SK-N-SH treated with all-trans-retinoic acid at 6 μM for 48 hours (cell line): ENCODE data around the gene TAMM41.

Experiments
- ATAC-seq: fragments of 200-7000 bp; cut with Tn5 transposase; 3 replicates; pipeline ENCODE4 v1.9.1; 2020; ENCODE audit warnings: mild to moderate bottlenecking, moderate library complexity
- ARNTL ChIP-seq: fragments of 450-650 bp; formaldehyde crosslinking; IDR thresholded peaks from 2 replicates; pipeline ENCODE4 v1.5.0; 2020; ENCODE audit warnings: low read depth, mild to moderate bottlenecking, moderate library complexity, borderline replicate concordance
- BACH2 ChIP-seq: fragments of 250-450 bp; sonication (Bioruptor Pico); IDR thresholded peaks from 2 replicates; pipeline ENCODE4 v1.9.0; 2021; ENCODE audit warnings: mild to moderate bottlenecking, borderline replicate concordance
- CREB5 ChIP-seq: fragments of 250-450 bp; sonication (Bioruptor Pico); IDR thresholded peaks from 2 replicates; pipeline ENCODE4 v1.5.1; 2020; ENCODE audit warnings: low read depth, mild to moderate bottlenecking, moderate library complexity
- CSDC2 ChIP-seq: fragments of 250-450 bp; sonication (Bioruptor Pico); IDR thresholded peaks from 2 replicates; pipeline ENCODE4 v1.5.0; 2020; ENCODE audit warnings: mild to moderate bottlenecking, moderate library complexity
- ESRRG ChIP-seq: fragments of 250-450 bp; sonication (Bioruptor Pico); IDR thresholded peaks from 2 replicates; pipeline ENCODE4 v1.6.1; 2021; ENCODE audit warnings: mild to moderate bottlenecking
- GLIS3 ChIP-seq: fragments of 250-450 bp; sonication (Bioruptor Pico); IDR thresholded peaks from 2 replicates; pipeline ENCODE4 v1.5.0; 2020; ENCODE audit warnings: mild to moderate bottlenecking, moderate library complexity
- ISL1 ChIP-seq: fragments of 250-450 bp; sonication (Bioruptor Pico); IDR thresholded peaks from 2 replicates; pipeline ENCODE4 v2.1.2; 2022; ENCODE audit warnings: mild to moderate bottlenecking, moderate library complexity
- OSR1 ChIP-seq: fragments of 250-450 bp; sonication (Bioruptor Pico); IDR thresholded peaks from 2 replicates; pipeline ENCODE4 v1.8.0; 2022; ENCODE audit warnings: moderate library complexity, mild to moderate bottlenecking, inconsistent platforms
- POU6F1 ChIP-seq: fragments of 250-450 bp; sonication (Bioruptor Pico); IDR thresholded peaks from 2 replicates; pipeline ENCODE4 v1.8.0; 2021; ENCODE audit warnings: low read depth, mild to moderate bottlenecking, moderate library complexity, borderline replicate concordance
- PPARA ChIP-seq: fragments of 250-450 bp; sonication (Bioruptor Pico); IDR thresholded peaks from 2 replicates; pipeline ENCODE4 v1.5.0; 2020; ENCODE audit warnings: mild to moderate bottlenecking, borderline replicate concordance
- RARB ChIP-seq: fragments of 250-450 bp; sonication (Bioruptor Pico); IDR thresholded peaks from 2 replicates; pipeline ENCODE4 v1.8.0; 2021; ENCODE audit warnings: mild to moderate bottlenecking, moderate library complexity
- SNAI2 ChIP-seq: fragments of 250-450 bp; sonication (Bioruptor Pico); IDR thresholded peaks from 2 replicates; pipeline ENCODE4 v1.5.0; 2020; ENCODE audit warnings: mild to moderate bottlenecking, moderate library complexity
- TCF4 ChIP-seq: fragments of 250-450 bp; sonication (Bioruptor Pico); IDR thresholded peaks from 2 replicates; pipeline ENCODE4 v1.8.0; 2021; ENCODE audit warnings: mild to moderate bottlenecking, moderate library complexity, borderline replicate concordance
- TOX ChIP-seq: fragments of 250-450 bp; sonication (Bioruptor Pico); IDR thresholded peaks from 2 replicates; pipeline ENCODE4 v1.8.0; 2021; ENCODE audit warnings: mild to moderate bottlenecking, moderate library complexity, borderline replicate concordance
- ZC3H10 ChIP-seq: fragments of 250-450 bp; sonication (Bioruptor Pico); IDR thresholded peaks from 2 replicates; pipeline ENCODE4 v1.5.1; 2021; ENCODE audit warnings: mild to moderate bottlenecking, moderate library complexity
- ZFP3 ChIP-seq: fragments of 250-450 bp; sonication (Bioruptor Pico); IDR thresholded peaks from 2 replicates; pipeline ENCODE4 v1.5.0; 2020; ENCODE audit warnings: mild to moderate bottlenecking, moderate library complexity
- ZFP30 ChIP-seq: fragments of 450-650 bp; formaldehyde crosslinking; IDR thresholded peaks from 2 replicates; pipeline ENCODE4 v1.5.0; 2022; ENCODE audit warnings: mild to moderate bottlenecking, moderate library complexity
- ZNF565 ChIP-seq: fragments of 450-650 bp; formaldehyde crosslinking; conservative IDR thresholded peaks from 2 replicates; pipeline ENCODE4 v1.5.0; 2020; ENCODE audit warnings: low read depth, mild to moderate bottlenecking, moderate library complexity
- ZNF70 ChIP-seq: fragments of 450-650 bp; formaldehyde crosslinking; IDR thresholded peaks from 2 replicates; pipeline ENCODE4 v1.5.0; 2020; ENCODE audit warnings: mild to moderate bottlenecking, moderate library complexity
- ZNF8 ChIP-seq: fragments of 450-650 bp; formaldehyde crosslinking; IDR thresholded peaks from 2 replicates; pipeline ENCODE4 v1.5.0; 2020; ENCODE audit warnings: mild to moderate bottlenecking, moderate library complexity
- TF ChIP-seq, protein P1 (sequence below): fragments of 250-450 bp; sonication (Bioruptor Pico); IDR thresholded peaks from 2 replicates; pipeline ENCODE4 v1.5.1; 2021; ENCODE audit warnings: mild to moderate bottlenecking, moderate library complexity
- TF ChIP-seq, protein P2 (sequence below): fragments of 250-450 bp; sonication (Bioruptor Pico); IDR thresholded peaks from 2 replicates; pipeline ENCODE4 v1.8.0; 2020; ENCODE audit warnings: mild to moderate bottlenecking, moderate library complexity, borderline replicate concordance
- TF ChIP-seq, protein P3 (sequence below): fragments of 250-450 bp; sonication (Bioruptor Pico); IDR thresholded peaks from 2 replicates; pipeline ENCODE4 v1.5.0; 2020; ENCODE audit warnings: mild to moderate bottlenecking, moderate library complexity

TAMM41 gene

DNA sequence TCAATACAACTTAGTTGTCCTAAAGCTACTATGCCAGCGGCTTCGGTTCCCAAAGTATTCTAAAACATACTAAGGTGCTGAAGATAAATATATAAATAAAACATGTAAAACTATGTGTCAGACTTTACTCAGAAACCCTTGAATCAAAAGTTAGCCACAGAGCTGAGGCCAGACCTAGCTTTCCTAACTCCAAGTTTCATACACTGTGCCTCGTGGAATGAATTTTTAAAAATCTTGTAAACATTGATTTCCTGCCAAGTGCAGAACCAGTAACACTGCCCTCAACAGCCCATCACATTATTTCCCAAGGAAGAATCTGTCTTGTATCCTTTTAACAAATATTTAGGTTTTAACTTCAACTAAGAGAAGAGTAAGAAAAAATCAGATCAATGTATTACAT is 36.4 kb downstream of the TAMM41 start:
- no peak for ATAC-seq
- TF ChIP-seq PPARA (CRISPR knock-in tag) (no peak), SNAI2 (CRISPR knock-in tag) (no peak), RARB (CRISPR knock-in tag) (no peak), ISL1 (CRISPR knock-in tag) (no peak), CSDC2 (CRISPR knock-in tag) (no peak), TCF4 (CRISPR knock-in tag) (no peak), OSR1 (CRISPR knock-in tag) (no peak), ZC3H10 (CRISPR knock-in tag) (no peak), ZNF70 (CRISPR knock-in tag) (no peak), ESRRG (CRISPR knock-in tag) (no peak), ZNF565 (CRISPR knock-in tag) (no peak), ARNTL (CRISPR knock-in tag) (no peak), ZFP30 (CRISPR knock-in tag) (no peak), TOX (no peak), BACH2 (no peak), ZFP3 (no peak)
- TF ChIP-seq, protein P1, sequence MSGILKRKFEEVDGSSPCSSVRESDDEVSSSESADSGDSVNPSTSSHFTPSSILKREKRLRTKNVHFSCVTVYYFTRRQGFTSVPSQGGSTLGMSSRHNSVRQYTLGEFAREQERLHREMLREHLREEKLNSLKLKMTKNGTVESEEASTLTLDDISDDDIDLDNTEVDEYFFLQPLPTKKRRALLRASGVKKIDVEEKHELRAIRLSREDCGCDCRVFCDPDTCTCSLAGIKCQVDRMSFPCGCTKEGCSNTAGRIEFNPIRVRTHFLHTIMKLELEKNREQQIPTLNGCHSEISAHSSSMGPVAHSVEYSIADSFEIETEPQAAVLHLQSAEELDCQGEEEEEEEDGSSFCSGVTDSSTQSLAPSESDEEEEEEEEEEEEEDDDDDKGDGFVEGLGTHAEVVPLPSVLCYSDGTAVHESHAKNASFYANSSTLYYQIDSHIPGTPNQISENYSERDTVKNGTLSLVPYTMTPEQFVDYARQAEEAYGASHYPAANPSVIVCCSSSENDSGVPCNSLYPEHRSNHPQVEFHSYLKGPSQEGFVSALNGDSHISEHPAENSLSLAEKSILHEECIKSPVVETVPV (CRISPR knock-in tag) = no peak
- TF ChIP-seq, protein P2, sequence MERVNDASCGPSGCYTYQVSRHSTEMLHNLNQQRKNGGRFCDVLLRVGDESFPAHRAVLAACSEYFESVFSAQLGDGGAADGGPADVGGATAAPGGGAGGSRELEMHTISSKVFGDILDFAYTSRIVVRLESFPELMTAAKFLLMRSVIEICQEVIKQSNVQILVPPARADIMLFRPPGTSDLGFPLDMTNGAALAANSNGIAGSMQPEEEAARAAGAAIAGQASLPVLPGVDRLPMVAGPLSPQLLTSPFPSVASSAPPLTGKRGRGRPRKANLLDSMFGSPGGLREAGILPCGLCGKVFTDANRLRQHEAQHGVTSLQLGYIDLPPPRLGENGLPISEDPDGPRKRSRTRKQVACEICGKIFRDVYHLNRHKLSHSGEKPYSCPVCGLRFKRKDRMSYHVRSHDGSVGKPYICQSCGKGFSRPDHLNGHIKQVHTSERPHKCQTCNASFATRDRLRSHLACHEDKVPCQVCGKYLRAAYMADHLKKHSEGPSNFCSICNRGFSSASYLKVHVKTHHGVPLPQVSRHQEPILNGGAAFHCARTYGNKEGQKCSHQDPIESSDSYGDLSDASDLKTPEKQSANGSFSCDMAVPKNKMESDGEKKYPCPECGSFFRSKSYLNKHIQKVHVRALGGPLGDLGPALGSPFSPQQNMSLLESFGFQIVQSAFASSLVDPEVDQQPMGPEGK (CRISPR knock-in tag) = no peak
- TF ChIP-seq, protein P3, sequence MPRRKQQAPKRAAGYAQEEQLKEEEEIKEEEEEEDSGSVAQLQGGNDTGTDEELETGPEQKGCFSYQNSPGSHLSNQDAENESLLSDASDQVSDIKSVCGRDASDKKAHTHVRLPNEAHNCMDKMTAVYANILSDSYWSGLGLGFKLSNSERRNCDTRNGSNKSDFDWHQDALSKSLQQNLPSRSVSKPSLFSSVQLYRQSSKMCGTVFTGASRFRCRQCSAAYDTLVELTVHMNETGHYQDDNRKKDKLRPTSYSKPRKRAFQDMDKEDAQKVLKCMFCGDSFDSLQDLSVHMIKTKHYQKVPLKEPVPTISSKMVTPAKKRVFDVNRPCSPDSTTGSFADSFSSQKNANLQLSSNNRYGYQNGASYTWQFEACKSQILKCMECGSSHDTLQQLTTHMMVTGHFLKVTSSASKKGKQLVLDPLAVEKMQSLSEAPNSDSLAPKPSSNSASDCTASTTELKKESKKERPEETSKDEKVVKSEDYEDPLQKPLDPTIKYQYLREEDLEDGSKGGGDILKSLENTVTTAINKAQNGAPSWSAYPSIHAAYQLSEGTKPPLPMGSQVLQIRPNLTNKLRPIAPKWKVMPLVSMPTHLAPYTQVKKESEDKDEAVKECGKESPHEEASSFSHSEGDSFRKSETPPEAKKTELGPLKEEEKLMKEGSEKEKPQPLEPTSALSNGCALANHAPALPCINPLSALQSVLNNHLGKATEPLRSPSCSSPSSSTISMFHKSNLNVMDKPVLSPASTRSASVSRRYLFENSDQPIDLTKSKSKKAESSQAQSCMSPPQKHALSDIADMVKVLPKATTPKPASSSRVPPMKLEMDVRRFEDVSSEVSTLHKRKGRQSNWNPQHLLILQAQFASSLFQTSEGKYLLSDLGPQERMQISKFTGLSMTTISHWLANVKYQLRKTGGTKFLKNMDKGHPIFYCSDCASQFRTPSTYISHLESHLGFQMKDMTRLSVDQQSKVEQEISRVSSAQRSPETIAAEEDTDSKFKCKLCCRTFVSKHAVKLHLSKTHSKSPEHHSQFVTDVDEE = no peak

DNA sequence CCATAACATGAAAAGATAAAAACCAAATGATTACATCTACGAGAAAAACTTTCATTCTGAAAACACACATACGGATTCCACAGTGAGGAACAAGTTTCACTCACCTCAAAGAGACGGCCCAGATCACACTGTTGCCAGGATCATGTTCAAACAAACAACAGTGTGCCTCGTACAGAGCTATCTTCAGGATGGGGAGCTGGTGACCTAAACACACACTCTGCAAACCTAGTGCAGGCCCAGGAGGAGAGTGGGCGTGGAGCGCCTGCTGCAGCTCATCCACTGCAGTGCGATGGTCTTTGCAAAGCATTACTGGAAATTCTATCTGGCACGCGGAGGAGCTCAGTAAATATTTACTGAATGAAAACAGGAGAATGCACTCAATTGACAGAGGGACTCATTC is 38.5 kb downstream of the TAMM41 start:
- TF ChIP-seq SNAI2 (CRISPR knock-in tag) (no peak), ZNF565 (CRISPR knock-in tag) (no peak), OSR1 (CRISPR knock-in tag) (no peak), ISL1 (CRISPR knock-in tag) (no peak), ZFP3 (no peak), CSDC2 (CRISPR knock-in tag) (no peak), RARB (CRISPR knock-in tag) (no peak), CREB5 (CRISPR knock-in tag) (no peak), ARNTL (CRISPR knock-in tag) (no peak), TOX (no peak), ZC3H10 (CRISPR knock-in tag) (no peak), ESRRG (CRISPR knock-in tag) (no peak), TCF4 (CRISPR knock-in tag) (no peak), GLIS3 (CRISPR knock-in tag) (no peak)
- ATAC-seq = no peak

GRCh38 chr3:11807686-11808085 is 39.0 kb downstream of the TAMM41 start:
- TF ChIP-seq GLIS3 (CRISPR knock-in tag) (no peak), ZNF8 (no peak), OSR1 (CRISPR knock-in tag) (no peak), SNAI2 (CRISPR knock-in tag) (no peak), ZC3H10 (CRISPR knock-in tag) (no peak), POU6F1 (CRISPR knock-in tag) (no peak), ISL1 (CRISPR knock-in tag) (no peak), ZNF565 (CRISPR knock-in tag) (no peak), ARNTL (CRISPR knock-in tag) (no peak), TOX (no peak)
- ATAC-seq = no peak
